Activated T-helper 1 cell treated with anti-CD3 and anti-CD28 coated beads, Interleukin-12 subunit alpha, Interleukin-12 subunit beta, Interleukin-2, Interleukin-4 antibody, amounts not matched to agents 30 ng/mL and 10 ng/mL and 1 ng/mL, durations not matched to agents 14 hours and 24 hours and 36 hours (primary cell): ENCODE data around the gene KNG1. TPM values are rescaled to one million over a fixed set of nuclear protein-coding genes. Genes with fewer than 3 reads are reported as not detected.
A peak's percentile ranks its signal among the peaks of the same experiment; 100 is the strongest.

Source experiments
- DNase-seq: peaks from one replicate; pipeline ENCODE4 v3.0.0; 2021; ENCODE audit warnings: low spot score
- H3K27ac Mint-ChIP-seq: one replicate; pipeline ENCODE4 v1.8.0; 2021; ENCODE audit warnings: mild to moderate bottlenecking, mixed read lengths
- H3K27me3 Mint-ChIP-seq: one replicate; pipeline ENCODE4 v1.8.0; 2022; ENCODE audit warnings: mild to moderate bottlenecking, moderate library complexity, mixed read lengths; ENCODE audit not compliant: insufficient read depth
- H3K36me3 Mint-ChIP-seq: one replicate; pipeline ENCODE4 v1.8.0; 2021; ENCODE audit warnings: low read depth, mixed read lengths
- H3K4me1 Mint-ChIP-seq: one replicate; pipeline ENCODE4 v1.8.0; 2021; ENCODE audit warnings: low read depth, mixed read lengths
- H3K4me3 Mint-ChIP-seq: one replicate; pipeline ENCODE4 v1.8.0; 2021; ENCODE audit warnings: mild to moderate bottlenecking, moderate library complexity, mixed read lengths
- H3K9me3 Mint-ChIP-seq: one replicate; pipeline ENCODE4 v1.8.0; 2021; ENCODE audit warnings: mixed read lengths
- intact Hi-C: fragments of 100-400 bp; cut with micrococcal nuclease; formaldehyde crosslinking; loops from one replicate; pipeline ENCODE4 v1.15.1; 2024
- total RNA-seq: library from RNA; stranded (reverse); gene quantifications from 2 replicates; pipeline ENCODE4 v1.2.3, GENCODE V29; 2022

The KNG1 gene
- total RNA-seq, 1 donor from 2014 or later, result not detected

- intact Hi-C loops, result no loop called here
- Mint-ChIP-seq H3K36me3 (no peaks in the 10 kb centered on the region), H3K4me3 (no peak overlapping the region), H3K27me3 (peaks cover 3% of the 10 kb centered on the region), H3K27ac (no peak overlapping the region), H3K9me3 (no peaks in the 10 kb centered on the region), H3K4me1 (peaks cover 6% of the 10 kb centered on the region)
- DNase-seq, result no peak
Measured at GRCh38 chr3:186760141-186760833, 43.1 kb downstream of the KNG1 start.

- no peak overlapping the region for H3K27ac Mint-ChIP-seq
- H3K4me3 Mint-ChIP-seq, result no peak overlapping the region
- no peak for DNase-seq
- peaks cover 6% of the 10 kb centered on the region for H3K4me1 Mint-ChIP-seq
- intact Hi-C loops, result no loop called here
- no peaks in the 10 kb centered on the region for H3K9me3 Mint-ChIP-seq
- peaks cover 3% of the 10 kb centered on the region for H3K27me3 Mint-ChIP-seq
- no peaks in the 10 kb centered on the region for H3K36me3 Mint-ChIP-seq
Measured at GRCh38 chr3:186760897-186761447, 43.8 kb downstream of the KNG1 start.

- intact Hi-C loops, result loop anchor here (1.0 to 10.0 kb wide), 3 partner anchors 10 to 1957 kb away; partner anchors contain the start of gene VPS8
- H3K4me3 Mint-ChIP-seq, result peak overlapping the region; percentile 86
- H3K4me1 Mint-ChIP-seq, result peaks cover 20% of the 10 kb centered on the region
- H3K27ac Mint-ChIP-seq, result peak overlapping the region; percentile 92
- peaks cover 2% of the 10 kb centered on the region for H3K36me3 Mint-ChIP-seq
- no peak for DNase-seq
- no peaks in the 10 kb centered on the region for H3K9me3 Mint-ChIP-seq
- H3K27me3 Mint-ChIP-seq, result peaks cover 2% of the 10 kb centered on the region
Measured at GRCh38 chr3:186772281-186772694, 55.1 kb downstream of the KNG1 start.

GRCh38 chr3:186772701-186773417, 55.7 kb downstream of the KNG1 start:
- Mint-ChIP-seq H3K36me3 (peaks cover 2% of the 10 kb centered on the region), H3K4me3 (peak overlapping the region; percentile 86), H3K4me1 (peaks cover 20% of the 10 kb centered on the region), H3K27ac (peak overlapping the region; percentile 92), H3K9me3 (no peaks in the 10 kb centered on the region), H3K27me3 (peaks cover 2% of the 10 kb centered on the region)
- peak; percentile 44 for DNase-seq
- intact Hi-C loops, result loop anchor here (1.0 to 10.0 kb wide), 3 partner anchors 9 to 1958 kb away; partner anchors contain the start of gene VPS8

- peaks cover 20% of the 10 kb centered on the region for H3K4me1 Mint-ChIP-seq
- peaks cover 2% of the 10 kb centered on the region for H3K27me3 Mint-ChIP-seq
- no peaks in the 10 kb centered on the region for H3K9me3 Mint-ChIP-seq
- no peak overlapping the region for H3K27ac Mint-ChIP-seq
- H3K4me3 Mint-ChIP-seq, result no peak overlapping the region
- H3K36me3 Mint-ChIP-seq, result peaks cover 2% of the 10 kb centered on the region
- intact Hi-C loops, result loop anchor here (10.0 kb wide), 1 partner anchor 1961 kb away; the partner anchor contains the start of gene VPS8
- DNase-seq, result no peak
Measured at GRCh38 chr3:186775999-186776398, 58.8 kb downstream of the KNG1 start.

GRCh38 chr3:186779204-186779603, 62.0 kb downstream of the KNG1 start:
- no peak for DNase-seq
- peaks cover 10% of the 10 kb centered on the region for H3K4me1 Mint-ChIP-seq
- H3K27me3 Mint-ChIP-seq, result peaks cover 2% of the 10 kb centered on the region

GRCh38 chr3:186782542-186783057, 65.4 kb downstream of the KNG1 start:
- no peak for DNase-seq
- Mint-ChIP-seq H3K4me1 (peaks cover 35% of the 10 kb centered on the region), H3K4me3 (peak overlapping the region; percentile 95), H3K36me3 (peaks cover 42% of the 10 kb centered on the region), H3K9me3 (no peaks in the 10 kb centered on the region), H3K27ac (peak overlapping the region; percentile 94), H3K27me3 (no peaks in the 10 kb centered on the region)
- intact Hi-C loops, result loop anchor here (1.0 to 5.0 kb wide), 10 partner anchors 10 to 845 kb away; partner anchors contain the start of genes DNAJB11, ETV5 and RFC4

More at GRCh38 chr3:186779204-186779603, 62.0 kb downstream of the KNG1 start:
- Mint-ChIP-seq H3K27ac (no peak overlapping the region), H3K36me3 (peaks cover 9% of the 10 kb centered on the region), H3K9me3 (no peaks in the 10 kb centered on the region), H3K4me3 (no peak overlapping the region)
- intact Hi-C loops, result loop anchor here (10.0 kb wide), 1 partner anchor 1964 kb away; the partner anchor contains the start of gene VPS8

- H3K4me1 Mint-ChIP-seq, result peaks cover 41% of the 10 kb centered on the region
- DNase-seq, result peak; percentile 89
- intact Hi-C loops, result loop anchor here (1.0 to 5.0 kb wide), 9 partner anchors 23 to 846 kb away; partner anchors contain the start of genes DNAJB11, ETV5 and RFC4
- peak within 1 kb of the TSS; percentile 95 for H3K4me3 Mint-ChIP-seq
- peak within 1 kb of the TSS; percentile 94 for H3K27ac Mint-ChIP-seq
- peaks cover 47% of the 10 kb centered on the region for H3K36me3 Mint-ChIP-seq
- H3K27me3 Mint-ChIP-seq, result no peaks in the 10 kb centered on the region
- H3K9me3 Mint-ChIP-seq, result no peaks in the 10 kb centered on the region
Measured at GRCh38 chr3:186783058-186783730, 66.0 kb downstream of the KNG1 start, which contains the start of gene EIF4A2. Gene EIF4A2, plus strand, starts transcription at chr3:186783577. Its CDS starts 34 bp downstream, at chr3:186783611.

GRCh38 chr3:186783731-186784515, 66.8 kb downstream of the KNG1 start:
- intact Hi-C loops, result loop anchor here (1.0 to 5.0 kb wide), 10 partner anchors 22 to 847 kb away; partner anchors contain the start of genes DNAJB11, ETV5 and RFC4
- H3K9me3 Mint-ChIP-seq, result no peaks in the 10 kb centered on the region
- H3K27ac Mint-ChIP-seq, result peak overlapping the region; percentile 94
- DNase-seq, result peak; percentile 76
- H3K36me3 Mint-ChIP-seq, result peaks cover 55% of the 10 kb centered on the region
- H3K4me3 Mint-ChIP-seq, result peak overlapping the region; percentile 95
- no peaks in the 10 kb centered on the region for H3K27me3 Mint-ChIP-seq
- H3K4me1 Mint-ChIP-seq, result peaks cover 48% of the 10 kb centered on the region

- intact Hi-C loops, result loop anchor here (1.0 to 5.0 kb wide), 3 partner anchors 146 to 678 kb away; partner anchors contain the start of gene ETV5
- Mint-ChIP-seq H3K4me1 (peaks cover 53% of the 10 kb centered on the region), H3K36me3 (peaks cover 62% of the 10 kb centered on the region), H3K27me3 (no peaks in the 10 kb centered on the region), H3K27ac (peak overlapping the region; percentile 94), H3K4me3 (peak overlapping the region; percentile 95), H3K9me3 (no peaks in the 10 kb centered on the region)
- no peak for DNase-seq
Measured at GRCh38 chr3:186784820-186785494, 67.8 kb downstream of the KNG1 start.

- Mint-ChIP-seq H3K9me3 (no peaks in the 10 kb centered on the region), H3K27me3 (no peaks in the 10 kb centered on the region), H3K4me1 (peaks cover 53% of the 10 kb centered on the region), H3K36me3 (peaks cover 67% of the 10 kb centered on the region), H3K4me3 (peak overlapping the region; percentile 95), H3K27ac (peak overlapping the region; percentile 94)
- intact Hi-C loops, result no loop called here
- DNase-seq, result no peak
Measured at GRCh38 chr3:186785495-186786018, 68.4 kb downstream of the KNG1 start.
